ENCODE results near the gene PMIS2. TPM values are rescaled to one million over a fixed set of nuclear protein-coding genes. Genes with fewer than 3 reads are reported as not detected.

PMIS2 gene
- total RNA-seq = not detected
- long read RNA-seq, donor 1 = 0 reads
- long read RNA-seq, donor 2 = 0 reads

DNA sequence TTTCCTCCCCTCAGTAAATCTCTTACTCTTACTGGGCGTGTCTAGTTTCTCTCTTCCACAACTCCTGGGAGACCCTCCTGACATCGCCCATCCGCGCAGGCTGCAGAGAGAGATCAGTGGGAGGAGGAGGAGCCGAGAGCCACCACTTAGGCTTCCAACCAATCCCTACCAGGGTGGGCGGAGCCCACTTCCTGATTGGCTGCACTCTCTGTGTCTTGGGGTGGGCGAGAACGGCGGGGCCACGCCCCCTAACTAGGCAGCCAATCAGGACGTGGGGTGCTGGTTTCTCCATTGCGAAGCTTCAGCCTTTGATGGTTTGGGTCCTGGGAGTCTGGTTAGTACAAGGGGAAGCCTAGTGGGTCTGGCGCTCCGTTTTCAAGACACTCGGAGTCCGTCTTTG, at the start of gene PMIS2:
PMIS2 (plus strand) TSS at position 326 of the 400 bp plus-strand sequence. CDS start 87 bp downstream, outside the sequence.
- intact Hi-C loops (cut with DNase I) = no loop called here
- DNase-seq (ENCODE audit: low spot score) = no peak

DNA sequence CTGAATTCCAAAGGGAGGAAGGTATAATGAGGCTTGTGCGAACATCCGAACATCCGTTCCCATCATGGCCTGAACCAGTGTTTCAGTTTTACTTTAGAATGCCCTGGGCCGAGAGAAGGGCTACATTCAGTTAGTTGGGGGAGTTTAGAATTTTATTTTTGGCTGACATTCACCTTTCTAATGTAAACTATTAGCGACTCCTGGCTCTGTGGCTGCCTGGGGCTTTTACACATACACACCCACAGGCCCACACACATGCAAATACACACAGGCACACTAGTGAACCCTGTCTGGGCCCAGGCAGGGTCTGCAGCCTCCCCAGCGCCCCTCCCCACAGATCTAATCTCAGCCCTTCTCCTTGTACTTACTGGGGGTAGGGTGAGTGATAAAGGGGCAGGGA, 46.7 kb upstream of the PMIS2 start:
- no peak for DNase-seq (ENCODE audit: low spot score)
- intact Hi-C loops (cut with DNase I) = no loop called here

DNA sequence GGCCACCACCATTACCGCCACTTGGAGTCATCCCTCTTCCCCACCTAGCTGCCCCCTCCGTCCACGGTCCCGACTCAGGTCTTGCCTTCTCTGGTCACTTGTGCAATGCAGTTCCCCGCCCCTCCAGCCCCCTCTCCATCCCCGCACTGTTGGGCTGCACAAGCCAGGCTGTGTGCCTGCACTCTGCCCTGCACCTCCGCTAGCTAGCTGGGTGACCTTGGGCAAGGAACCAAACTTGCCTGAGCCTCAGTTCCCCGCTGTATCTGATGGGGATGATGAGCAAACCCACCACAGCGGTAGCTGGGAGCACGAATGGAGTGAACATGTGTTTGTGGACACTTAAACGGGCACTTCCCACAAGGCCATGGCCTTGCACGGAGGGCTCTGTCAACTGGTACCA, 46.1 kb upstream of the PMIS2 start:
- intact Hi-C loops (cut with DNase I) = no loop called here
- DNase-seq (ENCODE audit: low spot score) = no peak

DNA sequence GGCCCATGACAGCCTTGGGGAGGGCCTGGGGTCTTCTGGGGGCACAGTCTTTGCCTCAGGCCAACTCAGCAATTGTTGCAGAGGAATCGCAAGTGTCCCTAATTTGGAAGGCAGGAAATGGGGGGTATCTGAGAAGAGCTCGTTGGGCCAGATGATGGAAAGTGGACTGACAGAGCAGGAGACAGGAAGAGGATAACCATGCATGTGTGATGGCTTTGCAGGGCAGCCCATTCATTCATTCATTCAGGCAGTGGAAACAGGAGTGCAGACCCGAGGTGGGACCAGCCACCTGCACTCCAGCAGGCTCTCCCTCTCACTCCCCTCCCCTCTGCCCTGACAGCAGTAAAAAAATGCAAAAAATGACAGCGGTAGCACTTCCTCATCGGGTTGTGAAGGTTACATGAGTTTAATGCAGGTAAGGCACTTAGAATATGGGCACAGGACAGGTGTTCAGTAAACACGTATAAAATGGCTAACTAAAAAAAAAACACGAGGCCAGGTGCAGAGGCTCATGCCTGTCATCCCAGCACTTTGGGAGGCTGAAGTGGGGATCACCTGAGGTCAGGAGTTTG, 45.5 kb upstream of the PMIS2 start:
- no peak for DNase-seq (ENCODE audit: low spot score)
- intact Hi-C loops (cut with DNase I) = no loop called here

DNA sequence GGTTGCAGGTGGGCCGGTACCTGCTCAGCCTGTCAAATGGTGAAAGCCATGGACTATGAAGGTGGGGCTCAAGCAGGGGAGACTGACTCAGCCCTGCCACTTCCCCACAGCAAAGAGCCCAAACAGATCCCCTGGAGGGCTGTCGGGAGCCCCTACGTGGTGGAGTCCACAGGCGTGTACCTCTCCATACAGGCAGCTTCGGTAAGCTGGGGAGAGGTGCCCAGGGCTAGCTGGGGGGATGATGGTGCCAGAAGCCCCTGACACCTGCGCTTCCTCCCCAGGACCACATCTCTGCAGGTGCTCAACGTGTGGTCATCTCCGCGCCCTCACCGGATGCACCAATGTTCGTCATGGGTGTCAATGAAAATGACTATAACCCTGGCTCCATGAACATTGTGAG, 43.8 kb upstream of the PMIS2 start:
- intact Hi-C loops (cut with DNase I) = no loop called here
- no peak for DNase-seq (ENCODE audit: low spot score)

DNA sequence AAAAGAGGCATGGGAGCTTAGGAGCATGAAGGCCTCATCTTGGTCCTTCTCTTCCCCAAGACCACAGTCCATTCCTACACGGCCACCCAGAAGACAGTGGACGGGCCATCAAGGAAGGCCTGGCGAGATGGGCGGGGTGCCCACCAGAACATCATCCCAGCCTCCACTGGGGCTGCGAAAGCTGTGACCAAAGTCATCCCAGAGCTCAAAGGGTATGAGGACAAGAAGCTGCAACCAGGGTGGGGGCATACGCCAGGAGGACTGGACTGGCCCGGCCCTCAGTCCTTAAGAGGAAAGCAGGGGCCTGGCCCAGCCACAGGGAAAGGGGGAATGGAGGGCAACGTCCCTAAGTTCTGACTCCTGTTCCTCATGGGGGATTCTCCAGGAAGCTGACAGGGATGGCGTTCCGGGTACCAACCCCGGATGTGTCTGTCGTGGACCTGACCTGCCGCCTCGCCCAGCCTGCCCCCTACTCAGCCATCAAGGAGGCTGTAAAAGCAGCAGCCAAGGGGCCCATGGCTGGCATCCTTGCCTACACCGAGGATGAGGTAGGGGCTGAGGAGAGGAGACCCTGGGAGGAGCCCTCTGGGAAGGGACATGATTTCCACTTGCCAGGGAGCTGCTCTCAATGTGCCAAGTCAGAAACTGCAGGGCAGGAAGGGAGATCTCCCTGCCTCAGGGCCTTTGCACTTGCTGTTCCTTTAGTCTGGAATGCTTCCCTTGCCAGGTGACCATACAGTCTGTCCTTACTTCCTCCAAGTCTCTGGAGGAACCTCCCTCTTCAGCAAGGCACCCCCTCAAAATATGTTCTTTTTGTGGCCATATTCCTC, 42.5 kb upstream of the PMIS2 start:
- intact Hi-C loops (cut with DNase I) = no loop called here
- DNase-seq (ENCODE audit: low spot score) = no peak

DNA sequence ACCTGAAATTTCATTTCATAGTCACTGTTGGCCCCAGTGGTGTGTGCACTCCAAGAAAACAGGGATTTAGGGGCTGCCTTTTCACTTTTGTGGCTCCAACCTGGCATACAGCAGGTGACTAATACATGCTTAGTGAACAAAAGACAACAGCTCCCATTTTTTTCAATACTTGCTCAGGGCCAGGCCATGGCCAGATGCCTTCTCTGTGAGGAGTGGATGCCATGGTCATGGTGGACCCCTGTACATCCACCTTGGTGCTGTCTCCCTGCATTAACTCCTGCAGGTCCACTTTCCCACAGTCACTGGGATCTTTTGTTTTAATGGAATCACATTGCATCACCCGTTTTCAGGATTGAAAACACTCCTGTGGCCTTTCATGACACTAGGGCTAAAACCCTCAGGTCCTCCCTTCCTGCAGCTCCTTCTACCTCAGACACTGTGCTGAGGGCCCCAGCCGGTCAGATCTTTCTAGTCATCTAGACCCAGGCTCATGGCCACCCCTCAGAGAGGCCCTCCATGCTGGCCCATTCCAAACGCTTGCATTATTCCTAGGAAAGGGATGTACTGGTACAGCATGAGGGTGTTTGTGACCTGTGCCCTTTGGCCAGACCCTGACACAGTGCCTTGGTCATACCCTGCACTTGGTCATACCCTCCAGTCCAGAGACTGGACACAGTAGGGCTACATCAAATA, 41.7 kb upstream of the PMIS2 start:
- DNase-seq (ENCODE audit: low spot score) = no peak
- intact Hi-C loops (cut with DNase I) = no loop called here

DNA sequence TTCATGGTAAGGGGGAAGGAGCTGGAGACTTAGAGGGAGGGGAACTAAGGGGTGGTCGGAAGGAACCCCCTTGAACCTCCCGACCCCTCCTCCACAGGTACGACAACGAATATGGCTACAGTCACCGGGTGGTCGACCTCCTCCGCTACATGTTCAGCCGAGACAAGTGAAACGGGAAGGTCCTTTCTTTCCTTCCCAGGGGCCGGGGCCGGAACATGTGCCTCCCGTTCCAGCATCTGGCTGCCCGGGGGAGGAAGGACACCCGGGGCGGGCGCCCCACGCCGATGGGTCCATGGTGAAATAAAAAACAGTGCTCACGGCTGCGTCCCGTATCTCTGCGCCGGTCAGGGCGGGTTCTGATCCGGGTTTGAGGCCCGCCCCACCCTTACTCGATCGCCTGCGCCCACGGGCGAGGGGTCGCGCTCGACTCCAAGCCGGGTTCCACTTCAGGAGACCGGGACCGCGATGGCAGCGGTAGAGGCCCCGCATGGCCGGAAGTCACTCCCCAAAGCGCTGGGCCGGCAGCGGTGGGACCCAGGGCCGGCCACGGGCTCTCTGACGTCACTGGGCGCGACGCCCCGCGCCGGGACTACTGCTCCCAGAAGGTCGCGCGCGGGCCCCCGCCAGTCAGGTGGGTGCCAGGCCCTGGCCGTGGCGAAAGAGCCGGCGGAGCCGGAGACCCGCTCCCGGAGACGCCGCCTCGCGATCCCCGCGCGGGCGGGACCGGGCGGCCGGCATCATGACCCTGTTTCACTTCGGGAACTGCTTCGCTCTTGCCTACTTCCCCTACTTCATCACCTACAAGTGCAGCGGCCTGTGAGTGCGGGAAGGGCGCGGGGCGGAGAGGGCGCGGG, 40.7 kb upstream of the PMIS2 start, which contains the start of gene TMEM147:
TMEM147 (plus strand) TSS at position 626 of the 854 bp plus-strand sequence; CDS start at position 740, 114 bp downstream.
- peak; percentile 98 for DNase-seq (ENCODE audit: low spot score)
- intact Hi-C loops (cut with DNase I) = no loop called here

DNA sequence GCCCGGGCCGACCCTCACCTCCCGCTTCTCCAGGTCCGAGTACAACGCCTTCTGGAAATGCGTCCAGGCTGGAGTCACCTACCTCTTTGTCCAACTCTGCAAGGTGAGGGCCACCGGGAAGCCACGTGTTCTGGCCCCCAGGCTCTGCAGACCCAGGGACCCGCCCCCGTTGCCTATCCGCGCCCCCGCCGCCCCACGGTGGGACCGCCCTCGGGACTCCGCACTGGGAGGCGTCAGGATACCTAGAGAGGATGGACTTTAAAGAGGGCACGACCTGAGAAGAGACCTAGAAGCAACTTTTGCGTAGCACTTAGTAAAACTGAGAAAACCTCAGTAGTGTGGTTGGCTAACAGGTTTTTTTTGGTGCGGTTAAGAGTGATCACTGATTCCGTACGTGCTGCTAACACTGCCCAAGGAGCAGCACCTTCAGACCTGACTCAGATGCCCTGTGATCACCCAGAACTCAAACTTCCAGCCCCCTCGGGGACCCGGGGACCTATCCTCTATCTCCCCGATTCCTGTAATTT, 40.1 kb upstream of the PMIS2 start:
- no peak for DNase-seq (ENCODE audit: low spot score)
- intact Hi-C loops (cut with DNase I) = no loop called here

DNA sequence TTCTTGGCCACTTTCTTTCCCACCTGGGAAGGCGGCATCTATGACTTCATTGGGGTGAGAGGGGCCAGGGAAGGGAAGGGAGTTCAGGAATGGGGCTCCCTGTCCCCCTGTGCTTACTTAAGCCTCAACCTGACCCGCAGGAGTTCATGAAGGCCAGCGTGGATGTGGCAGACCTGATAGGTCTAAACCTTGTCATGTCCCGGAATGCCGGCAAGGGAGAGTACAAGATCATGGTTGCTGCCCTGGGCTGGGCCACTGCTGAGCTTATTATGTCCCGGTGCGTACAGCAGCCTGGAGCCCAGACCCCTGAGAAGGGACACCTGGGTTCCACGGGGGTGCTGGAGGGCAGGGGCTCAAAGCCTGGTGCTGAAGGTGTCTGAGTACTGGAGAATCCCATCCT, 39.4 kb upstream of the PMIS2 start:
- intact Hi-C loops (cut with DNase I) = no loop called here
- no peak for DNase-seq (ENCODE audit: low spot score)

DNA sequence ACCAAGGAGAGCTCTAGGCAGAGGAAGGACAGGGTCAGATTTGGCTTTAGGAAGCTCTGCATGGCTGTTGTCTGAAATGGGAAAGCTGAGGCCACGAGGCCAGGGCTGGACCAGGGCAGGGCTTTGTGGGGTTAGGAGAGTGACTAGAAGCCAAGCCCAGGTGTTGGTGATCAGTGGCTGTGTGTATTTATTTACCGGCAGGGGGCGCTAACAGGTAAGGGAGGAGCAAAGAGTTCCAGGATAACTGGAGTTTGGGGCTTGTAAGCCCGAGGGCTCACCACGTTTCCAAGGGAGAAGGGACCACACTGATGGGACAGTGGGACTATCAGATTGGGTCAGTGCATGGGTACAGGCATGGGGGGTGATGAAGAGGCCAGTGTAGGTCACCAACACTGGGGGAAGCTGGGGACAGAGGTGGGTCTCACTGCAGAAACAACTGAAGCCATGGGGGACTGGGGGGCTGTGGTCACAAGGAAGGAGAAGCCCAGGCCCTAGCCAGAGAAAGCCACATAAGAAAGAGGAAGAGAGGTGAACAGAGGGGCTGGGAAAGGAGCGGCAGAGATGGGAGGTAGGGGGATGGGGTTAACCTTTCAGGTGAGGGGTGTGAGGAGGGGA, 36.7 kb upstream of the PMIS2 start:
- DNase-seq (ENCODE audit: low spot score) = no peak
- intact Hi-C loops (cut with DNase I) = no loop called here

DNA sequence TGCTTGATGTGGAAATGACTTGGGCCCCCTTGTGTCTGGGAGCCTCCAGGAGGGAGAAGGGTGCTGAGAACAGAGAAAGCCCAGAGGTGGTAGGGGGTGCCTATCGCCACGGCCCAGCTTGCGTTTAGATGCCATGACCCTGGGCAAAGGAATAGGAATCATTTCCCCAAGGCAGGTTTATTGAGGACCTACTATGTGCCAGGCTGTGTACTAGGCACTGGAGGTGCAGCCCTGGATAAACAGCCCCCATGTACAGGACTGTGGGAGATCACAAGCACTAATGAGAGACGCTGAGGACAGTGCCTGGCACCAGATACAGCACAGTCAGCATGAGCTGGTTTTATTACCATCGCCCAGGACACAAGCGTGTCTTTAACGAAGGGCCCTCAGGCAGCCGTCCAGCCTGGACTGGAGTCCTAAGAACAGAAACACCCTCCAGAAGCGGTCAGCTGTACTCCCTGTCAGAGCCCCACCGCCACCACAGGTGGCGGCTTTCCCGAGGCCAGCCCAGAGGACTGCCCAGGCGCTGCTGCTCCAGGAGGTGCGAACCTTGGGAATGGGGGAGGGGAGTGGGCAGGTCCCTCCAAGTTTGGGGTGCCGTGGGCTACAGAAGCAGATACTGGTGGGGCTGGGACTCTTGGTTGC, 36.0 kb upstream of the PMIS2 start:
- intact Hi-C loops (cut with DNase I) = no loop called here
- DNase-seq (ENCODE audit: low spot score) = no peak

DNA sequence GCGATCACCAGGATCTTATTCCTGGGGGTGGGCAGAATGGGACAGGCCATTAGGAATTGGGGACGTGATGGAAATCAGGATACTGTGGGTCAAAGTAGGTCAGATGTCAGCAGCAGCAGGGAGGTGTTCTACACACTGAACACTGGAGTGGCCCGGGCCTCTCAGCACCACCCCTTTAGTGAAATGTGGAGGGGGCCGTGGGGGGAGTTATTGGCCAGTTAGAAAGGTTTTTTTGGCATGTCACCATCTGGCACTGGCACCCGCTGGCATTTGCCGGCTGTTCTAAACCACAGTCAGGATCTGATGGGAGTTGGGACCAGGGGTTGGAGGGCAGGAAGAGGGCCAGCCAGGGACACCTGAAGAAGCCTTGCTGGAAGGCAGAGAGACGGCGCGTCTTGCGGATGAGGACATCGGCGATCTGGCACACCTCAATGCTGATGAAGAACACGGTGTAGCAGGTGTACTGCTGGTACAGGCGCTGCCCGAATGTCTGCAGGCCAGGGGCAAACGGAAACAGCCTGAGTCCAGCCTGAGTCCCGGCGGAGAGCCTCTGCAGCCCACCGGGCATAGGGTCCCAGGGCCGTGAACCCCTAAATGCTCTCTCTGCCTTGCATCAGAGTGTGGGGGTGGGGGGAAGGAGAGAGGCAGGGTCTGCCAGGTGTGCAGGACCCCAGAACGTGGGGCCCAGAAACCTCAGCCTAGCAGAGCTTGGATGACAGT, 34.7 kb upstream of the PMIS2 start:
- intact Hi-C loops (cut with DNase I) = no loop called here
- no peak for DNase-seq (ENCODE audit: low spot score)

DNA sequence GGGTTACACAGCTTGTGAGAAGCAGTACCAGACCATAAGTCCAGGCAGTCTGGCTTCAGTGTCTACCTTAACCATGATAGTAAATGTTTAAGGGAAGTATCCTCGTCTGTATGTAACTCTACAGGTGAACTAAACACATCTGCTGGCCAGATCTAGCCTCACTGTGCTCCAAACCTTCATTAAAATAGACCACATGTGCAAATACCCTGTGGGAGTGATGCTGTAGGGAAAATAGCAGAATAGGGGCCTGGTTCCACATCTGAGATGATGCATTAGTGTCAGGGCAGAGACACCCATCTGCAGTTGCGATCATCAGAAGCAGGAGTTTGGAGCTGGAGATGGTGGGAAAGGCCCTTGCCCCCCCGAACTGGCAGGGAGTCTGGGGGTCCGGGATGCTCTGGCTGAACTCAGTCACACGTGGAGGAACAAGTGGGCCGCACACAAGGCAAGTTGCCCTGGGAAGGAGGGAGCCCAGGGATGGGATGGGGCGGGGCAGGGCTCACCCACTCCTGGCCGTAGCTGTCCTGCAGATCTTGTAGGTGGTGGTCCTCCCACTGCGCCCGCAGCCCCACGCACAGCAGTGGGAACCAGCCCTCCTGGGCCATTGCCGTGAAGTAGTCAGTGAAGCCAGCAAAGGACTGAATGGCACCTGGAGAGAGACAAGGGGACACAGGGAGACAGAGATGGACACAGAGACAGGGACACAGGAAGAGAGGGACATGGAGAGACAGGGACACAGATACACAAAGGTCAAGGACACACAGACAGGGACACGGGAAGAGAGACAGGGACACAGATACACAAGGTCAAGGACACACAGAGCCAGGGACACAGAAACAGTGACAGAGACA, 33.2 kb upstream of the PMIS2 start:
- no peak for DNase-seq (ENCODE audit: low spot score)

DNA sequence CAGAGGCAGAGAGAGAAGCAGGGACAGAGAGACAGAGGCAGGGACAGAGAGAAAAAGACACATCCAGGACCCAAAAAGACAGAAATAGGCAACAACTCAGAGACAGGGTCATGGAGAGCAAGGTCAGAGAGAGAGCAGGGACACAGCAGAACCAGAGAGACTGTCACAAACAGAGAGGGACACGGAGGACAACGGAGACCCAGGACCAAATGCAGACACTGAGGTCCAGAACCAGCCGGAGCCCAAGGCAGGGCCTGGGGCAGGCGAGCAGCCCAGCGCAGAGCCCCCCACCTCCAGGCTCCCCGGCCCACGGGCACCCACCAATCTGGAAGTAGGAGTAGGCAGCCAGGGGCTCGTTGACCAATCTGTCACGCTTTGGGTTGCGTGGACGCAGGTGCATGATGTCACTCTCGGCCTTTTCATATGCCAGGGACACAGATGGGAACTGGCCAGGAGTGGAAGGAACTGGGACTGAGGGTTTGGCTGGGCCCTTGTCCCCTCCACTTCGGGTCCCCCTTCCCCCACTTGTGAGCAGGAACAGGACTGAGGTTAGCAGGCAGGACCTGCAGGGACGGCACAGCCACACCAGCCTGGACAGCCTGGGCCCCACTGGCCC, 32.5 kb upstream of the PMIS2 start:
- no peak for DNase-seq (ENCODE audit: low spot score)
- intact Hi-C loops (cut with DNase I) = no loop called here

More for the DNA sequence above, 33.2 kb upstream of the PMIS2 start:
- intact Hi-C loops (cut with DNase I) = no loop called here

DNA sequence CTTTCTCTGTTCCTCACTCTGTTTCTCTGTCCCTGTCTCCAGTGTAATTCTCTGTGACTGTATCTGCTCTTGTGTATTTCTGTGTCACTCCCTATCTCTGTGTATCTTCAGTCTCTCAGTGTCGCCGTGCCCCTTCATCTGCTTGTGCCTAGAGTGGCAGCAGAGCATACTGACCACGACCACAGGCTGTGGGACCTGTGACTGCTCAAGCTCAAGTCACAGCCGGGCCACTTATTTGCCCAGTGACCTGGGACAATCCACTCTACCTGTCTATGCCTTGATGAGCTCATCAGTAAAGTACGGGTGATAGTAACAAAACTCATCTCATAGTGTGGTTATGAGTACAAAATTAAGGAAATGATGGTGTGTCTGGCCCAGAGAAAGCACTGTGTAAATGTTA, 31.9 kb upstream of the PMIS2 start:
- DNase-seq (ENCODE audit: low spot score) = no peak
- intact Hi-C loops (cut with DNase I) = no loop called here

Data from posterior vena cava (tissue), 2 donors.